ENCODE results near the gene TBC1D22B. TPM values are rescaled to one million over a fixed set of nuclear protein-coding genes. Genes with fewer than 3 reads are reported as not detected.

TBC1D22B gene
- total and polyA plus RNA-seq, 2 of the 13 experiments (the other 11 are each of a cell fraction or from before 2014, with no cell fraction given), result 9.7 to 12.9 TPM

- 0 out of 2 replicates have a peak, but pooled peaks have one; percentile 11 for TF ChIP-seq ZBTB8A (CRISPR knock-in tag; IDR thresholded peaks at IDR 0.05; ENCODE audit: borderline replicate concordance, low read depth)
- TF ChIP-seq ZHX1 (CRISPR knock-in tag; IDR thresholded peaks at IDR 0.05; ENCODE audit: low read depth), result peak; percentile 57; the same call in 1 of the 2 replicates
- 0 out of 2 replicates have a peak, but pooled peaks have one; percentile 44 for TF ChIP-seq NR2C2 (CRISPR knock-in tag; IDR thresholded peaks at IDR 0.05; ENCODE audit: borderline replicate concordance)
- no peak for TF ChIP-seq MAF1 (CRISPR knock-in tag; IDR thresholded peaks at IDR 0.05; ENCODE audit: borderline replicate concordance)
- TF ChIP-seq CHCHD3 (CRISPR knock-in tag; IDR thresholded peaks at IDR 0.05), result no peak
- TF ChIP-seq ZNF772 (CRISPR knock-in tag; IDR thresholded peaks at IDR 0.05), result peak; percentile 47; the same call in 1 of the 2 replicates
- TF ChIP-seq THYN1 (CRISPR knock-in tag; IDR thresholded peaks at IDR 0.05; ENCODE audit: borderline replicate concordance, low read depth), result peak; percentile 82; the same call in 1 of the 2 replicates
- 0 out of 2 replicates have a peak, but pooled peaks have one; percentile 38 for TF ChIP-seq ZNF143 (CRISPR knock-in tag; IDR thresholded peaks at IDR 0.05)
- peak; percentile 46; the same call in 1 of the 2 replicates for TF ChIP-seq THAP11 (CRISPR knock-in tag; IDR thresholded peaks at IDR 0.05)
- TF ChIP-seq MNT (IDR thresholded peaks at IDR 0.05), result peak; percentile 46; the same call in 1 of the 2 replicates
- TF ChIP-seq ZNF792 (CRISPR knock-in tag; IDR thresholded peaks at IDR 0.05), result peak; percentile 53; the same call in 1 of the 2 replicates
- no peak for TF ChIP-seq ZNF782 (CRISPR knock-in tag; IDR thresholded peaks at IDR 0.05; ENCODE audit: borderline replicate concordance)
- TF ChIP-seq GATAD2A (CRISPR knock-in tag; IDR thresholded peaks at IDR 0.05), result peak; percentile 80
- no peak for TF ChIP-seq ZNF75D (CRISPR knock-in tag; IDR thresholded peaks at IDR 0.05; ENCODE audit: borderline replicate concordance)
- peak; percentile 49; the same call in 1 of the 2 replicates for TF ChIP-seq CCDC6 (CRISPR knock-in tag; IDR thresholded peaks at IDR 0.05)
- TF ChIP-seq AFF4 (CRISPR knock-in tag; IDR thresholded peaks at IDR 0.05), result no peak
- peak; percentile 62 for TF ChIP-seq TBX2 (CRISPR knock-in tag; IDR thresholded peaks at IDR 0.05; ENCODE audit: borderline replicate concordance)
- TF ChIP-seq ZBTB46 (CRISPR knock-in tag; IDR thresholded peaks at IDR 0.05; ENCODE audit: borderline replicate concordance), result peak; percentile 77; the same call in 1 of the 2 replicates
Measured at GRCh38 chr6:37244430-37245310, 12.9 kb upstream of the TBC1D22B start (continued).

Data from HepG2 (cell line).